Hematopoietic multipotent progenitor cell treated with erythropoietin and hydrocortisone succinate and interleukin-3 and kit ligand, for 4 days (in vitro differentiated cells): Measurements from ENCODE around the gene RAB10.
A peak's percentile ranks its signal among the peaks of the same experiment; 100 is the strongest.

ENCODE experiments used
- DNase-seq: peaks from one replicate; pipeline ENCODE4 v3.0.0-alpha.2; 2015

The RAB10 gene

GRCh38 chr2:26184555-26185303 is 150.8 kb downstream of the RAB10 start:
- DNase-seq: peak; percentile 92

- DNase-seq: no peak
Measured at GRCh38 chr2:26185304-26185928, 151.5 kb downstream of the RAB10 start.

- no peak for DNase-seq
Measured at GRCh38 chr2:26185954-26186770, 152.3 kb downstream of the RAB10 start.
